Epithelial cell of prostate (primary cell): Measurements from ENCODE around the gene CPT1A.
A peak's percentile ranks its signal among the peaks of the same experiment; 100 is the strongest.

Source experiments
- DNase-seq: peaks from one replicate; pipeline ENCODE4 v3.0.0-alpha.2; 2011; ENCODE audit warnings: low read depth, low spot score
- H3K27ac ChIP-seq: fragments of 450-650 bp; 2 replicates; pipeline ENCODE4 v1.5.1; 2017; ENCODE audit warnings: mild to moderate bottlenecking

Gene CPT1A

DNA sequence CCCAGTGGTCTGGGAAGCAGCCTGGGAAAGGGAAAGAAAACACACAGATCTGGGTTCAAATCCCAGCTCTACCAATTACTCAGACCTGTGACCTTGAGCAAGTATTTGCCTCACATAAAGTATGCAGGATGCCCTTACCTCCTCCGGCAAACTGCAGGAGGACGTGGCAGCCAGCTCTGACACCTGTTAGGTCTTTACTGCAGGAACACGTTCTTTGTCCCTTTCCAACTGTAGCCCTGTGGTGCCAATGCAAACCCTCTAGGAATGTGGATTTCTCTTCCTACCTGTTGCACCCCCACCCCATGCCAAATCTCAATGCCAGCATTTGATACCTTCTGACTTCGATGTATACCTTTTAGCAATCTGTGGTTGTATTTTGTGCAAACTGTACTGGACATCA is 6.0 kb downstream of the CPT1A start:
- no peak overlapping the region for H3K27ac ChIP-seq
- no peak for DNase-seq

DNA sequence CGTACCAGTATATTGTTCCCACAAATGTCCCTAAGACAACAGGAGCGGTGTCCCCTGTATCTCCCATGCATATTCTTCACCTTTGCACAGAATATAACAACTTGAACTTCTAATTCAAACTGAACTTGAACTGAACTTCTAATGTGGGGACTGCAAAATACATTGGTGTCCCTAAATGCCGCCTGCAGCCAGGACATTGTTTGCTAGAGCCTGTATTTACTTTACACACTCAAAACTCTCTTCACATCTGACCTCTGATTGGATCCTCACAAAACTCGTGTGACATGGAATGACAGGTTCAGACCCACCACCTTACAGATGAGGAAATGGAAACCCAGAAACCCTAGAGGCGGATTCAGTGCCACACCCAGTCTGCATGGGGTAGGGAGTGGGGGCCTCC is 6.4 kb downstream of the CPT1A start:
- no peak overlapping the region for H3K27ac ChIP-seq
- DNase-seq: no peak

DNA sequence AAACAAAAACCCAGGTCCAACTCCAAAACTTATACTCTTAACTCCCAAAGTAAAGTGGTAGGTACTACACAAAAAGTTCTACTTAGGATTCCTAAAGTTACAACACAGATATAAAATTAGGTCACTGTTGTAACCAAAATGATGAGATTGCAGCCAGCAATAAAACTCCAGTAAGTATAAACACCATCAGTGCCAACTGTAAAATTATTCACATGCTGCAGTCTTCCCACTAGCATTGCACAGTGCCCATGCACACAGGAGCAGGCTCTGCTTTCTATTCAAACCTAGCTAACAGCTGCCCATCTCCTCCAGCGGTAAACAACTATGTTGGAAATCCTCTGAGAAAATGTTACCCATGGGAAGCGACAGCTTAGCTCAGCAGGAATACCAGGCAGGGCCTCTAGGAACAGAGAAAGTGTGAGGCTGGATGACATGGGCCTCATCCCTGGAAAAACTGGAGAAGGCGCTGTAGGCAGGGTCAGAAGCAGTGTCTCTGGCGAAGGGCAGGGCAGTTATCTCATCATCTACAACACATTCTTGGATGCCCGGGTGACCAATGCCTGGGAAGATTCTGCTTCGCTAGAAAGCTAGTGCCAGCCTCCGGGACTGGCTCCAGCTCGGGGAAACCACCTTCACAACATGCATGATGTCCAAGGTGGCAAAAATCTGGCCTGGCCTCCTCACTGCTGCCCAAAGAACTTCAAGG is 9.1 kb downstream of the CPT1A start:
- DNase-seq: no peak
- no peak overlapping the region for H3K27ac ChIP-seq

DNA sequence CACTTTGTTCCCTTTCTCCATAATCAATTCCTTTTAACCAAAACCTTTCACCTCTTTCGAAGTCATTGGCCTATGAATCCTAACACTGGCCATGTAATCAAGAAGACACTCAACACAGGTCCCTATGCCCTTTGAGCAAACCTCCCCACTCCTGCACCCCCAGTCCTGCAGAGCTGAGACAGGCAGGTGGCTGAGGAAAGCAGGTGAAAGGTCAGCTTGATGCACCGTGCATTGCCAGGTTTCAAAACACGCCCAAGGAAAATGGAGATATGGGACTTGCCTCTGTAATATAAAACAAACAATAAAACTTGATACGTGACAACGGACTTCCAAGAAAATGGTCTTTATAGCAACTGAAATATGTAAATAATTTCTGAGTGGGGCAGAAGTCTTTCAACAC is 10.6 kb downstream of the CPT1A start:
- DNase-seq: no peak
- no peak overlapping the region for H3K27ac ChIP-seq

DNA sequence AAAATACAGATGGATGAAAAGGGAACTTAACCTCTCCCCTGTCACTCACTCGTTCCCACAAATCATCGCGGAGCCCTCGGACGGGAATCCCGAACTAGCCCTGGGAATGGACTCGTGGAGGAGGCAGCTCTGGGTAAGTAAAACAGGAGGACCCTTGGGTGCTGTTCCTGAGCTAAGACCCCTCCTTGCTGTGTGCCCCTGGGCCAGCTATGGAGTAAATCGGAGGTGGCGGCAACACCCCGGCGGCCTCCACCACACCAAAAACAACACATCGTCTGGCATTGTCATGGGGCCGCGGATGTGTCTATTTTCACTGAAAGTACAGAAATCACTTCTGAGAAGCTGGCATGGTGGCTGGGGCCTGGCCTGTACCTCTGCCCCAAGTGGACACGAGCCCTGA is 12.1 kb downstream of the CPT1A start:
- no peak for DNase-seq
- H3K27ac ChIP-seq: no peak overlapping the region

DNA sequence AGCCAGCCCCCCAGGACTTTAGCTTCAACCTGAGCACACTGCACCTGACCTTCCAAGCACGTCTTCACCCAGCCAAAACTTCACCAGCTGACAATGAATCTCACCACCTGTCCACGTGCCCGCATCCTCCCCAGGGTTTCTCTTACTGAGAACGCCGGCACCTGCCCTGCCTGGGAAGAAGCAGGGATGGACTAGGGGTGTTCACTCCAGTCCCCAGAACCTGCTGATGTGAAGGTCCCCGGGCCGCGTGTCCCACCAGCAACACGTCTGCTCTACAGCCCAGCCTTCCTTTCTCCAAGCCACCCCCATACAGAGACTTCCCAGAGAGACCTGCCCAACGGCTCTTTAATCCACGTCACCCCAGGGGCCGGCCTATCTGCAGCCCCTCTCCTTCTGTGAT is 12.8 kb downstream of the CPT1A start:
- H3K27ac ChIP-seq: no peak overlapping the region
- DNase-seq: no peak

DNA sequence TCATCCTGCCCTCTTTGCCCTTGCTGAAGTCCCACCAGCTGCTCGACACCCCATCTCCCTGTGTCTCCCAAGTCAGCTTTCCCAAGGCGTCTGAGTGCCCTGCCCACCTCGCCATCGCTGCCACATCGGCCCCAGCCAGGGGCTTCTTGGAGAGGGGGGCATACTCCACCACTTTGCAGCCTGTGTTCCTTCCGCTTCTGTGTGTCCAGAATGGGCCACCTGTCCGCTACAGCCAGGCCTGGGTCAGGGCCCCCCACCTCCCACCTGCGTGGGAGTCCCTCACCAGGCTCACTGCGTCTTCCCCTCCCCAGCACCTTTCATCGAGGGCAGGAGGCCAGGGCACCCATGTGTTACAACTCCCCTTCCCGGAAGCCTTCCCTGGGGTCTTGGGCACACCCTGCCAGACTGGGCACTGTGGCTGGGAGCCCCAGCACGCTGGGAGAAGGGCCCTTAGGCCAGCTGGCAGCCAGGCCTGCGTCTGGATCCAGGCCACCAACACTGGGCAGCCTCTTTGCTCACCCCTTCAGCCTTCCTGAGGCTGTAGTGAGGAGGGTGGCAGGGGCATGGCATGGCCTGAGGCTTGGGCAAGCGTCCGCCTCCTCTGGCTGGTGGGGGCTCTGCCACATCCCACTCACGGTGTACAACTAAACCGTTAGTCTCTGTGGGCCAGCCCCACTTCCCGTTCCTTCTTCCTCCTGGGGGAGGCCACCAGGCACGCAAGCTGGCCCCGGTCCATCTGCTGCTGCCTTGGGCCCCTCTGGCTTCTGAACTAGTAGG is 13.4 kb downstream of the CPT1A start:
- no peak overlapping the region for H3K27ac ChIP-seq
- DNase-seq: no peak

DNA sequence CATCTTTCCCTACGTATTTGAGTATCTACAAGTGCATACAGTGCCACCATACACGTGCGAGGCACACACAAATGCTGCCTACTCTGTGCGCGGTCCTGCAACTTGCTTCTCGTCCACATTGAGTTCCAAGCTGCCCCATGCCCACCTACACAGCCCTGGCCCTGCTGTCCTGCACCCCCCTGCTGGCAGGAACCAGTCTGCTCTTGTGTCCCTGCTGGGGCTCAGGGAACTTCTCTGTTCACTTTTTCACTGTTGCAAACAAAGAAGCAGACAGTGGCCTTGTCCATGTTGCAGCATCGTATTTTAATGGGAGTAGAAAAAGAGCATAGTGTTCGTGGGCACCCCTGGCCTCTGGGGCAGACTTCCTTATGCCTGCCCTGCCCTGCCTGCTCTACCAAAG is 14.0 kb downstream of the CPT1A start:
- DNase-seq: no peak
- H3K27ac ChIP-seq: no peak overlapping the region

DNA sequence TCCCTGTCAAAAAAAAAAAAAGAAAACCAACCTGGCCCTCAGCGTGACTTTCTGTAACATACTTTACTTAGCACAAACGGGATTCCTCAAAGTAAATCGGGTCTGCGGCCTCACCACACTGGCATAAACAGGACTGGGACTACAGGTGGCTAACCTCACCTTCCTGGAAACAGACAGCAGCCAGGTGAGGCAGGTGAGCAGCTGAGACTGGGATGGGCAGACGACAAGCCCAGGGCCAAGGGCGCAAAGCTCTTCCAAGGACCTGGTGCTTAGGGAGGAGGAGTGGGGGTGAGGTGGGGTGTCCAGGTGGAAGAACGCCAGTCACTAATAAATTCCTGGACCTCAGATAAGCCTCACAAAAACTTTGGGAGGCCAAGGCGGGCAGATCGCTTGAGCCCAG is 15.0 kb downstream of the CPT1A start:
- H3K27ac ChIP-seq: no peak overlapping the region
- no peak for DNase-seq

DNA sequence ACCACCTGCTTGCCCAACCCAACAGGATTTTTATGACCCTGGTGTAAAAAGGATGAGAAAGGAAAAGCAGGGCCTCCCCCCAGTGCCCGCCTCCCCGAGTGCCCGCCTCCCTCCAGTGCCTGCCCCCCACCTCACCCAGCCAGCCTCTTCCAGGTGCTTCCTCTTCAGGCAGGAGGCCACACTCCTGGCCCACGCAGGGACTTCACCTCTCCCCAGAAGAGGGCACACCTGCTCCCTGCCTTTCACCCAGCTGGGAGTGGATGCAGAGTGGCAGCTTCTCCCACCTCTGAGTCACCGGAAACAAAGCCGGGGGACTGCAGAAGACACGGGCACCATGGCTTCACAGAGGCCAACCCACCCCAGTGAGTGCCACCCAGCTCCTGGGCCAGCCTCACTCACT is 16.1 kb downstream of the CPT1A start:
- no peak overlapping the region for H3K27ac ChIP-seq

DNA sequence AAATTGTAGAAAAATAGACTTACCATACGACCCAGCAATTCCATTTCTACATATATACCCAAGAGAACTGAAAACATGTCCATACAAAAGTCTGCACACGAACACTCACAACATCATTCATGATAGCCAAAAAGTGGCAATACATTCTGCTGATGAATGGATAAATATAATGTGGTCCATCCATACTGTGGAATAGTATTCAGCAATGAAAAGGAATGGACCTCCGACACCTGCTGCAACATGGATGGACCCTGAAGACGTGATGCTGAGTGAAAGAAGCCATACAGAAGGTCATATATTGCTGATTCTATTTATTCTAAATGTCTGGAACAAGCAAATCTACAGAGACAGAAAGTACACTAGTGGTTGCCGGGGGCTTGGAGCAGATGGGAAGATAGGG is 19.2 kb downstream of the CPT1A start:
- no peak for DNase-seq
- H3K27ac ChIP-seq: no peak overlapping the region

More for the DNA sequence above, 16.1 kb downstream of the CPT1A start:
- no peak for DNase-seq

DNA sequence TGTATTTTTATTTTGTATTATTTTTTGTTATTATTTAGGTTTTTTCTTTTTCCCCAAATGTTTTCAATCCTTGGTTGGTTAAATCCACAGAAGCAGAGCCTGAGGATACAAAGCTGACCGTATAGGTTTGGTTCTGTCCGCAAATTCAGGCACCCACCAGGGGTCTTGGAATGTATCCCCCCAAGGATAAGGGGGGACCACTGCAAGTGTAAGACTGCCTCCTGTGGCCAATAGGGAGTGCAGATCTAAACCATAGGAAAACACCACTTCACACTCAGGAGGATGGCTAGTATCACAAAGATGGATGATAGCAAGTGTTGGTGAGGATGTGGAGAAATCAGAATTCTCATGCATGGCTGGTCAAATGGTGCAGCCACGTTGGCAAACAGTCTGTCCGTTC is 20.0 kb downstream of the CPT1A start:
- no peak overlapping the region for H3K27ac ChIP-seq
- DNase-seq: no peak

DNA sequence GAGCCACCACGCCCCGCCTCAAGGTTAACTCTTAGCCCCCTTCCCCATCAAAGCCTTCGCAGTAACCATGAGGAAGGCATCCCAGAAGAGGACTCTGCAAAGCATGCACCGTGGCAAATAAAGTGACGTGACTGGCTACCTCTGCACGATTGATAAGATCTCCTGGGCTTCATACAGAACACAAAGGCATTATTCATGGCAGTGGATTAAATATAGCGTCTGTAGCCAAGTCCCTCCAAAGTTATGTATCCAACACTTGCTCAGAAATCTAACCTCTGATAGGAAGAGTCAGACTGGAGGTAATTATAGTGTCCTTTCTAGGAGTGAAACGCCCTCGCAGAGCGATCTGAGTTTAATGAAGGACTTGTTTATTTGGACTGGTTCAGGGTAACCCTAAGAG is 22.4 kb downstream of the CPT1A start:
- no peak for DNase-seq
- H3K27ac ChIP-seq: no peak overlapping the region

DNA sequence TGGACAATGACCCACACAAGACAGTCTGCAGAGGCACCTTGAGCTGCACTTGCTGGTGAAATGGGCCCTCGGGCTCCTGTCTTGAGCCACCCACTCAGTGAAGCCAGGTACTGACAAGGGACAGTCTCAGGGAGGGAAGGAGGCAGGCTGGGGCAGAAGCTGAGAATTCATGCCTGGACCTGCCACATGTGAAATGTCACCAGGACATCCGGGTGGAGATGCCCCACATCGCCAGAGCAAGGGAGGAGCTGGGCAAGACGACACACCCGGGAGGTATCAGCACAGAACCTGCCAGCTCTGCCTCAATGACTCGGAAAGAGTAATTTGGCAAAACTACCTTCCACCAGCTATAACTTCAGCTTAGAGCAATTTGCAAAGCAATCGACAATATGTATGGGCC is 23.5 kb downstream of the CPT1A start:
- H3K27ac ChIP-seq: peak overlapping the region; percentile 59
- peak; percentile 24 for DNase-seq

DNA sequence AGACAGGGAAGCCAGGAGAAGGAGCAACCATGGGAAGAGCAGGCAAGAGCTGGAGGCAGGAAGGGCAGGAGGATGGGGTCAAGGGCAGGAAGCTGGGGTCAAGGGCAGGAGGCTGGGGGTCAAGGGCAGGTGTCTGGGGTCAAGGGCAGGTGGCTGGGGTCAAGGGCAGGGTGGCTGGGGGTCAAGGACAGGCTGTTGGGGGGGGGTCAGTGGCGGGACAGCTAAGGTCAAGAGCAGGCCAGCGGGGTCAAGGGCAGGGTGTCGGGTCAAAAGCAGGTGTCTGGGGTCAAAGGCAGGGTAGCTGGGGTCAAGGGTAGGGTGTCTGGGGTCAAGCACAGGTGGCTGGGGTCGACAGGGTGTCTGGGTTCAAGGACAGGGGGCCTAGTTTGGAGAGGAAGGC is 24.2 kb downstream of the CPT1A start:
- H3K27ac ChIP-seq: peak overlapping the region; percentile 59
- no peak for DNase-seq

DNA sequence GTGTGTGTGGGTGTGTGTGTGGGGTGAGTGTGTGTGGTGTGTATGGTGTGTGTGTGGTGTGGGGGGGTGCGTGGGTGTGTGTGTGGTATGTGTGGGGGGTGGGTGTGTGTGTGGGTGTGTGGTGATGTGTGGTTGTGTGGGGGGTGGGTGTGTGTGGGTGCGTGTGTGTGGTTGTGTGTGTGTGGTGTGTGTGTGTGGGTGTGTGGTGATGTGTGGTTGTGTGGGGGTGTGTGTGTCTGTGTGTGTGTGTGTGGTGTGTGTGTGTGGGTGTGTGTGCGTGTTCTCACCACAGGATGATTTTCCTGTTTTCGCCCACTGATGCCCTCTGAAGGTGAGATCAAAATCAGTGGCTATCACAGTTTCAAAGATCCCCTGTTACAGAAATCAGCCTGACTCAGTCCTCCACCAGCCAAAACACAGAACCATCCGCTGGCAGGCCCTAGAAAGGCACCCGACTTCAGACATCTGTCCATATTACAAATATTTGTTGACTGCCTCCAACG is 24.7 kb downstream of the CPT1A start:
- no peak overlapping the region for H3K27ac ChIP-seq
- DNase-seq: no peak

DNA sequence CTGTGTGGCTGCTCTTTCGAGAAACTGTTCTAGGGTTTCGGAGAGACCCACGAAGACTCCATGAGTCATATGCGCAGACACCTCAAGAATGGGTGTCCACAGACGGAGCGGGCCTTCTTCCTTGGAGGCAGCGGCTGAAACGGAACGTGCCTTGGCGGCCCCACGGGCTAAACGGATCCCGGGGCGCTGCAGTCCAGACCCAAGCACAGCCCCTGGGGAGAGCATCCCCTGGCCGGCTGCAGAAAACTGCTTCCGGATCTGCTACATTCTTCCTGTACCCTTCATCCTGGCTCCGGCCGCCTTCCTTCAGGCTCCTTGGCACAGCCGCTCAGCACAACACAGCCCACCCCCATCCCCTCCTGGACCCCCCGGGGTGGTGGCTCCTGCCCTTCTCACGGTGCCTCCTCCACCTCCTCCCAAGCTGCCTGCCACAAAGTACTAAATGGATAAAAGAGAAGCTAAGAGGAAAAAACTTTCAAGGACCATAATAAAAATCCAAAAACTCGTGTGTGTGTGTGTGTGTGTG is 25.4 kb downstream of the CPT1A start:
- no peak overlapping the region for H3K27ac ChIP-seq

DNA sequence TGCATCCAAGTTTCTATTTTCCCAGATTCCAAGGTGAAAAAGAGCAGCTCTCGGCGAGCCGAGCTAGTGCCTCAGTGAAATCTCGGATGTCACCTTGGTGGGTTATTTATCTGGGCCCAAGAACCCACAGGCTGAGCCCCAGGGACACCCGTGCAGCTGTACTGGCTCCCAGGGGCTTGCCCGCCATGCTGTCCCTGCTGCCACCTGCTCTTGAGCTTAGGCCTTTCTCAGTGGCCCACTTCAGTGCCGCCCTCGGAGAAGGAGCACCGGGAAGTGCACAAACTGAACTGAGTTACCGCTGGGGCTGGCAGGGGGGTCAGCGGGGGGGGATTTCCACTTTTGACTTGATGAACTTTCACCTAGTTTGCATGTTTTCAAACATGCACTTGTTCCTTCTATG is 27.9 kb downstream of the CPT1A start:
- no peak overlapping the region for H3K27ac ChIP-seq
- DNase-seq: no peak

More for the DNA sequence above, 25.4 kb downstream of the CPT1A start:
- DNase-seq: no peak

DNA sequence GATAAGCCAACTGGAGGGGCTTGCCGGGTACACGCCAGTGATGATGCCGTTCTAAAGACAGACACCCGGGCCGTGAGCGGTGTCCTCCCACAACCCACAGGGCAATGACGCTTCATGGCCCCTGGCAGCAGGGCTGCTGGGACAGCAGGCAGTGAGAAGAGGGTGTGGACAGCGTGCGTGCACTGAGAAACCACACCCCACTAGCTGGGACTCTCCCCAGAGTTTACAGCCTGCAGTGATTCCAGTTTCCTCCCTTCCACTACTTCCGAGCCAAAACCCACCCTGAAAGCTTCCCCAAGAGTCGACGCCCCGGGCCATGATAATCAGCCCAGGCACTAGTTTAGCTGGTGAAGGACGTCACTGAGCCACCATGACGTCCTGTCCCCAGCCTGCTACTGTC is 29.2 kb downstream of the CPT1A start:
- DNase-seq: no peak
- no peak overlapping the region for H3K27ac ChIP-seq

DNA sequence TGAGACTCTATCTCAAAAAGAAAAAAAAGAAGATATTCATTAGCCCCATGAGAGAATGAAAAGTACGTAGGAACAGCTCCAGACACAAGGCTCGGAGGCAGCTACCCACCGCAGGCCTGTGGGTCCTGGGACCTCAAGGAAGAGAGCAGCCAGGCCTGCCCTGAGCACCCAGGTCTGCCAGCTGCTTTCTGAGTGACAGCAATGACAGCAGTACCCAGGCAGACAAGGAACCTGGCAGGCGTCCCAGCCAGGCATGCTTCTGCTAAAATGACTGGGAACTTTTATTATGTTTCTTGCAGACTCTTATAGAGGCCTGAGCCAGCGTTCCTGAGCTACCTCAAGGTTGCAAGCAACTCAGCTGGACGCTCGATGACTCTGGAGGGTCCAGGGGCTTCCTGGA is 31.6 kb downstream of the CPT1A start:
- no peak overlapping the region for H3K27ac ChIP-seq
- DNase-seq: no peak

DNA sequence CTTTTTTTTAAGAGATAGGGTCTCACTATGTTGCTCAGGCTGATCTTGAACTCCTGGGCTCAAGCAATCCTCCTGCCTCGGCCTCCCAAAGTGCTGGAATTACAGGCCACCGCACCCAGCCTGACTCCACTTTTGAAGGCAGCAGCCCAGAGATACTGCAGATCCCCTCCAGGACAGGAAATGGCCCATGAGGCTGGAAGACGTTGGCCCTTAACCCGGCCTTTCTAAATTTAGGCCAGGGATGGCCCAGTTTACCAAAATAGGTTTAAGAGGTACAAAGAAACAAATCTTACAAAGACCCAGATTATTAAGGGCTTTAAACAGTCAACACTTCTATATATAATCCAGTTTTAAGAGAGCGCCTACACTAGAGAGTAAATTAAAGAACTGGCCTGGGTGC is 32.2 kb downstream of the CPT1A start:
- no peak overlapping the region for H3K27ac ChIP-seq
- DNase-seq: no peak

DNA sequence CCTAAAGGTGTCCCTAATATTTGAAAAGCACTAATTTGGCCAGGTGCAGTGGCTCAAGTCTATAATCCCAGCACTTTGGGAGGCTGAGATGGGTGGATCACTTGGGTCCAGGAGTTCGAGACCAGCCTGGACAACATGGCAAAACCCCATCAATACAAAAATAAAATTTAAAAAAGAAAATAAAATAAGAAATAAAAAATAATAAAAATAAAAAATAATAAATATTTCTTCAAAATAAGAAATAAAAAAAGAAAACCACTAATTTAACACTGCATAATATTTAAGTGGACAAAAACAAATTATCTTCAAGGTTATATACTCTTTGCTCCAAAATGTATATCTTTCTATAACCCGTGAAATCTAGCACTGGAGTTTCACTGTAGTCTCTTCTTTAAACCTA is 32.9 kb downstream of the CPT1A start:
- no peak for DNase-seq
- no peak overlapping the region for H3K27ac ChIP-seq
